Measurements from ENCODE around the gene FDXR.

The FDXR gene

GRCh38 chr17:74857191-74857590, 15.6 kb downstream of the FDXR start:
- no peak for DNase-seq (ENCODE audit: low spot score)

DNA sequence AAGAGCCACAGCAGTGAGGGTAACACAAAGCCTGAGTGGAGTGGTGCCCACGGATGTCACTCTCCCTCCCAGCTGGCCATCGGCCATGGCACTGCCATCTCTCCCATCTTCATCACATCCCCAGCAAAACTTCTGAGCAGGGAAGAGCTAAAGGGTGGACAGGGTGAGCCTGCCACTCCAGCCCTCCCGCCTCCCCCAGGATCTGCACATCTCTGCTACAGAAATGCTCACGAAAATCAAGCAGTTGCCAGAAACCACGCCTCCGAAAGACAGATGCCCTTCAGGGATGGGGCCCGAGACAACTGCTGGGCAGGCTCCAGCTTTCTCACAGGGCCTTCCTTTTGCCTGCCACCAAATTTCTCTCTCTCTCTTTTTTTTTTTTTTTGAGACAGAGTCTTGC, 16.7 kb downstream of the FDXR start:
- DNase-seq (ENCODE audit: low spot score) = no peak

DNA sequence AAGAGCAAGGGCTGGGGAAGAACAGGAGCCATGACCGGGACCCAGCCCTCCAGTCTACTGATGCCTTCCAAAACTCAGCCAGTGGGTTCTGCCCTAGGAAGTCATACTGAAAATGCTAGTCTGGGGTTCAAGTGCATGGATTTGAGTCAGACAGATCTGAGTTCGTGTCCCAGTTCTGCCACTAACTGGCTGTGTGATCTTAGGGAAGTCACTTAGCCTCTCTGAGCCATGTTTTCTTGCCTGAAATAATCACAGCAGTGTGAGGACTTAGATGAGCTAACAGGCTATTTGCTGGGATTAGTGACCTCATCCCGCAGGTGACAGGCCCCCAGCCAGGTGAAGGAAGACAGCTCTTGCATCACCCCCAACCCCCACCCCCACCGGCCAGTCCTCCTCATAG, 17.5 kb downstream of the FDXR start:
- no peak for DNase-seq (ENCODE audit: low spot score)

- no peak for DNase-seq (ENCODE audit: low spot score)
Measured at GRCh38 chr17:74854792-74855191, 18.0 kb downstream of the FDXR start.

- no peak for DNase-seq (ENCODE audit: low spot score)
Measured at GRCh38 chr17:74853669-74854068, 19.1 kb downstream of the FDXR start.

- DNase-seq (ENCODE audit: low spot score) = no peak
Measured at GRCh38 chr17:74853048-74853397, 19.8 kb downstream of the FDXR start.

GRCh38 chr17:74852237-74853047, 20.4 kb downstream of the FDXR start:
- DNase-seq (ENCODE audit: low spot score) = no peak

GRCh38 chr17:74851612-74852236, 21.1 kb downstream of the FDXR start:
- no peak for DNase-seq (ENCODE audit: low spot score)

- no peak for DNase-seq (ENCODE audit: low spot score)
Measured at GRCh38 chr17:74850914-74851313, 21.9 kb downstream of the FDXR start.

GRCh38 chr17:74850310-74850709, 22.5 kb downstream of the FDXR start:
- no peak for DNase-seq (ENCODE audit: low spot score)

- DNase-seq (ENCODE audit: low spot score) = no peak
Measured at GRCh38 chr17:74848656-74849399, 24.0 kb downstream of the FDXR start.

DNA sequence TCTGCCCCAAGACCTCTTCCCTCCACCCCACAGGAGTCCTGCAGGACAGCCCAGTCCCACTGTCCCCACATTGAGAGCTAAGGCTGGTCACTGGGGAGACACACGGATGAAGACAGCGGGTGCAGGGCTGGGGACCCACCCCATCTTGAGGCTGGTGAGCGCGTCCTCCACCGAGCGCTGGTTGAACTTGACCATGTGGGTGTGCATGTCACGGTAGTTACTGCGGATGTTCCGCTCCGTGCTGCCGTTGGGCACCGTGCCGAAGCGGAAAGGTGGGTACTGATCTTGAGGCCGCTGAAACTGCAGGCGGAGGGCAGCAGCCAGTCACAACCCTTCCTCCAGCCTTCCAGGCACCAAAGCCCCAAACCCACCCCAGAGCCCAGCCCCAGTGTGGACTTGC, 26.2 kb downstream of the FDXR start:
- DNase-seq (ENCODE audit: low spot score) = no peak

- DNase-seq (ENCODE audit: low spot score) = no peak
Measured at GRCh38 chr17:74843352-74843627, 29.5 kb downstream of the FDXR start.

DNA sequence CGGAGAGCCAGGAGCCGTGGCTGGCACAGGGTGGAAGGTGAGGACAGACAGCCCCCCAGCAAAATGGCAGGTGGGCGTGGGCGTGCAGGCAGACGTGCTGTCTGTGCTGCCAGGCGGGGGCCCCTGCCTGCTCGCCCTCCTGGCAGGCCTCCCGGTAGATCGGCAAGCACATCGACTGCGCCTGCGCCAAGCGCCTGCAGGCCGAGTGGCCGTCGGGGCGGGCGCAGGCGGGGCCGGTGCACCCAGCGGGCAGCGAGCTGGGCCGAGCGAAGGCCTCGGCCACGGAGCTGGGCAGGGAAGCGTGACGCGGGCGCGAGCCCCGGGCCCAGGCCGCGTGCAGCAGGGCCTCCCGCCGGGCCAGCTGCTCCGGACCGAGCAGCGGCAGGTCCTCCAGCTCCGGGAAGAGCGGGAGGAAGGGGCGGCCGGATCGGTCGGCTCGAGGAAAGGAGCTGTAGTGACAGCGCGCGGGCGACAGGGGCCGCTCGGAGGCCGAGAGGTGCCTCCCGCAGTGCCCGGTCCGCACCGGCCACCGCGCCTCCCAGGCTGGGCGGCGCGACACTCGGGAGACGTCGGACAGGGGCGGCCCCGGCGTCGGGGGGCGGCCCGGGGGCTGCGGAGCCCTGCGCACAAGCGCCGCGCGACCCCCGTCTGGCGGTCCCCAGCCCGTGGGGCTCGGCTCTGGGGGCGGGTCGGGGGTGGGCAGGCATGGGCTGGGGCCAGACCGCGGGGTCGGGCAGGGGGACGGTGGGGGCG, 30.0 kb downstream of the FDXR start:
- no peak for DNase-seq (ENCODE audit: low spot score)

DNA sequence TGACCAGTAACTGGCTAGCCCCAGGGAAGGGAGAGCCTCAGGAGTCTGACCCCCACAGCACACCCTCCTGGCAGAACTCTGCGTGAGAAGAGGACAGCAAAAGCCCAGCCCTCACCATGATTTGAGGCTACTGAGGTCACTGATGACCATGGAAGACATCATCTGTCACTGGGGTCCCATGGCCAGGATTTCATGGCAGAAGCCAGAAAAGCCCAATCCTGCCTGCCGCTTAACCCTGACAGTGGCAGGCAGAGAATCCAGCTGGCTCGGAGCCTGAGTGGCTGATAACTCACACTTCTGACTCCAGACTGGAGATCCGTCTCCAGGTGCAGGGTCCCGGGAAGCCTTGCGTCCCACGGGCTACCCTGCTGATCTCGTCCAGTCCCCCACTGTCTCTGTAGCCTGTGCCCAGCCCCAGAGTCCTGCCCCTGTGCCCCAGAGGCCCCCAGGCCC, 30.6 kb downstream of the FDXR start:
- no peak for DNase-seq (ENCODE audit: low spot score)

DNA sequence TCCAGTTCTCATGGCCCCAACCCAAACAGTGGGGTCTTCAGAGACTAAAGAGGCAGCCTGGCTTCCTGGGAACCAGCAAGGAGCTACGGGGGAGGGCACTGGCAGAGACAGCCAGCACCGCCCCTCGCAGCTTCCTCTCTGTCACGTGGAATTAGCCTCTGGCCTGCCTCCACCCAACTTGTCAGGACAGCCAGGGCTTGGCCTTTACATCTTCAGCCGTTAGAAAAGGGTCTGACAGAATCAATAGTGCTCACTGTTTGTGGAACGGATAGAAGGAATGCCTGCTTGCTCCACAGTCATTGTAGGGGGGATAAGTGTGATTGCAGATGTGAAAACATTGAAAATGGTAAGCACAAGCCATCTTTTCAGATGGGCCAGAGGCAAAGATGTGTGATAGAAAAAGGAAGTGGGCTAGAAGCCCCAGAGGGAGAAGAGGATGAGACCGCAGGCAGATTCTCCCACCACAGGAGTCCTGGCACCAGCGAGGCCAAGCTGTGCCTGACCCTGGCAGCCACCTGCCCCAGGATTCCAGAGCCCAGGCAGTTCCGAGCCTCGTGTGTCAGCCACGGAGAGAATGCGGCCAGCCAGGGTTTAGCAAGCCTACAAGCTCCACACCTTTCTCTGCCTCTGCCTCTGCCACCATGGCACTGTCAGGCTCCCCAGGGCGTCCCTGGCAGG, 31.7 kb downstream of the FDXR start:
- DNase-seq (ENCODE audit: low spot score) = no peak

DNA sequence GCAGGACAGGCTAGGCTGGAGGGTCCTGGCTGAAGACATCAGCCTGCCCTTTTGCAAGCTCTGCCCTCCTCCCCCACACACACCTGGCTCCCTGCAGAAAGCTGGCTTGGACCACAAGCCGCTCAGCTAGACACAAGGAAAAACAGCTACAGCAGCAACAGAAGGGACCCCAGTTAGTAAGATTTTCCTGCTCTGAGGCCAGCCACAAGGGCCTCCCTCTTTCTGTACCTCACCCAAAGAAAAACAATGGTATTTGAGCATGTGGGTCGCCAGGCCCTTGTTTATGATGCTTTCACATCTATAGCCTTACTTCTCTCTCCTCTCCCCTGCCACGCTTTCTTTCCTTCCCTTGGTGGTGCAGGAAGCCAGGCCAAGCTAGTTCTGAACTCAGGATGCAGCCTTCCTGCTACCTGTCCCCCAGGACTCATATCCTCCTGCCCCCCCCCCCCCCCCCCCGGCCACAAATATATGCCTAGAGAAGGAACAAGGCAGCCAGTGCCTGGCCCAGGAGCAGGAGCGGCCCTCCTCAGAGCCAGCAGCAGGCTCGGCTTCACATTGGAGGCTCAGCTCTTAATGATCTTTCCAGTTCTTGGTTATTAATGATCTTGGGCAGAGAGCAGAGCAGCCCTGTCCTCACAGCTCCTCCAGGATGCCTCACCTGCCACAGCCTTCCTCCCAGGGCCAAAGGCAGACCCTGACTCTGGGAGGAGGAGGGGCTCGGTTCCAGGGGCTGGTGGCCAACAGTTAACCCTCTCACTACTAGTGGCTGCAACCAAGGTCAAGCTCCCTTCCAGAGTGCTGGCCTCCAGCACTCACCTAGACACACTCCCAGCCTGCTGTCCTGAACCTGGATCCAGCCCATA, 32.6 kb downstream of the FDXR start:
- DNase-seq (ENCODE audit: low spot score) = no peak

DNA sequence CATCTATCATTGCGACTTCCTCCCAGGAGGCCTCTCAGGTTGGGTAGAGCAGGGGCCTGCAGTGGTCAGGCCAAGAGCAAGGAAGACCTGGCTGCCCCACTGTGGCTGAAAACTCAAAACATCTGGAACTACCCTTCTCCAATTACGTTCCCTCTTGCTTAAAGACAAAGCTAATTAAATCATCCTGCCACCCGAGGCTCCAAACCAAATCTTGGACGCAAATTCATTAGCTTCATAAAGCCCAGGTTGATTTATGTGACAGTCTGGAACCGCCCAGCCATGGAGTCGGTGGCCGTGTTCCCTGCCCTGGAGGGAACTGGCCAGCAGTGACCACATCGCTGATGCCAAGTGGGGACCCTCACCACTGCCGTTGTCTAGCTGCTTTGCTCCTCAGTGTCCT, 34.5 kb downstream of the FDXR start:
- no peak for DNase-seq (ENCODE audit: low spot score)

- no peak for DNase-seq (ENCODE audit: low spot score)
Measured at GRCh38 chr17:74836691-74837467, 35.9 kb downstream of the FDXR start.

DNA sequence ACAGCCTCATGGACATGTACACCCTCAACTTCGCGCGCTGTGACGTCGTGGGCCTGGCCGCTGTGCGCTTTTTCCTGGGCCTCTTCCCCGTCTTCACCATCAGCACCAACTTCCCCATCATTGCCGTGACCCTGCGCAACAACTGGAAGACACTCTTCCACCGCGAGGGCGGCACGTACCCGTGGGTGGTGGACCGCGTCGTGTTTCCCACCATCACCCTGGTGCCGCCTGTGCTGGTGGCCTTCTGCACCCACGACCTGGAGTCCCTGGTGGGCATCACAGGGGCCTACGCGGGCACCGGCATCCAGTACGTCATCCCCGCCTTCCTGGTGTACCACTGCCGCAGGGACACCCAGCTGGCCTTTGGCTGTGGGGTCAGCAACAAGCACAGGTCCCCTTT, 36.6 kb downstream of the FDXR start:
- DNase-seq (ENCODE audit: low spot score) = no peak
